Suprapubic skin (tissue), 4 donors: Measurements from ENCODE around the gene OR2T8.

Experiments used
- CTCF ChIP-seq, 2 donors: fragments of 200-600 bp in 1 of 2; fragments of 450-650 bp in 1 of 2; sonication (generic) in 1 of 2; IDR thresholded peaks; one replicate each; pipeline ENCODE4 v1.5.1; 2016 to 2019; ENCODE audit warnings: antibody characterized with exemption in 2 of 2, mild to moderate bottlenecking in 1 of 2, moderate library complexity in 1 of 2
- EP300 ChIP-seq: sonication (generic); formaldehyde crosslinking; IDR thresholded peaks from one replicate; pipeline ENCODE4 v1.6.1; 2017; ENCODE audit warnings: antibody characterized with exemption
- POLR2AphosphoS5 ChIP-seq, 3 donors: sonication (generic); formaldehyde crosslinking; IDR thresholded peaks; one replicate each; pipeline ENCODE4 v1.6.1; 2017; ENCODE audit warnings: antibody characterized with exemption in 3 of 3

GRCh38 chr1:247923941-247924340, 3.9 kb downstream of the OR2T8 start:
- TF ChIP-seq EP300 (no peak), CTCF (IDR thresholded peaks at IDR 0.05) (no peak), POLR2AphosphoS5 (IDR thresholded peaks at IDR 0.05) (no peak)
